Right ventricle myocardium superior (tissue), 1 donor: ENCODE measurements around the gene PHB1. TPM values are rescaled to one million over a fixed set of nuclear protein-coding genes. Genes with fewer than 3 reads are reported as not detected.

ENCODE experiments used
- ATAC-seq: fragments of 200-7000 bp; cut with Tn5 transposase; one replicate; pipeline ENCODE4 v1.9.1; 2020; ENCODE audit warnings: mild to moderate bottlenecking; ENCODE audit not compliant: poor library complexity
- DNase-seq: peaks from one replicate; pipeline ENCODE4 v3.0.0-alpha.2; 2020
- intact Hi-C: fragments of 100-400 bp; cut with DNase I; formaldehyde crosslinking; loops from one replicate; pipeline ENCODE4 v1.11.2; 2022
- long read RNA-seq: library from polyadenylated mRNA; unstranded; transcript quantifications from one replicate; pipeline ENCODE4 v2.0.0, GENCODE V29; 2021
- total RNA-seq: library from RNA; stranded (reverse); fragmentation: NEBNext Ultra II Directional; extraction: Animal tissue kit (Norgen Biotek cat#: 25700); gene quantifications from one replicate; pipeline ENCODE4 v1.2.1, GENCODE V29; 2021
- donor health status: DM: no; HTN: yes; CAD: no; lungs with severe emphysema.

PHB1 gene
- total RNA-seq = 236 TPM
- long read RNA-seq, transcript PHB-211 (2 exons, 852 nt) = minor isoform, 7 of 266 reads
- long read RNA-seq, transcript PHB-215 (7 exons, 1,908 nt) = minor isoform, 5 of 266 reads
- long read RNA-seq, transcript PHB-214 (8 exons, 1,952 nt) = minor isoform, 6 of 266 reads
- long read RNA-seq, transcript PHB-201 (7 exons, 1,832 nt) = major isoform, 228 of 266 reads
- long read RNA-seq, partial matches to known transcripts = 8 of 266 reads
- long read RNA-seq, other reads (novel, unspliced or antisense) = 12 of 266 reads

- intact Hi-C loops = no loop called here
- peak; percentile 100 for ATAC-seq
- DNase-seq = peak; percentile 97
Observed at GRCh38 chr17:49414622-49415350, at the start of gene PHB1. Gene PHB1 (minus strand): TSS chr17:49414882. CDS start chr17:49413264, 1,618 bp downstream.

DNA sequence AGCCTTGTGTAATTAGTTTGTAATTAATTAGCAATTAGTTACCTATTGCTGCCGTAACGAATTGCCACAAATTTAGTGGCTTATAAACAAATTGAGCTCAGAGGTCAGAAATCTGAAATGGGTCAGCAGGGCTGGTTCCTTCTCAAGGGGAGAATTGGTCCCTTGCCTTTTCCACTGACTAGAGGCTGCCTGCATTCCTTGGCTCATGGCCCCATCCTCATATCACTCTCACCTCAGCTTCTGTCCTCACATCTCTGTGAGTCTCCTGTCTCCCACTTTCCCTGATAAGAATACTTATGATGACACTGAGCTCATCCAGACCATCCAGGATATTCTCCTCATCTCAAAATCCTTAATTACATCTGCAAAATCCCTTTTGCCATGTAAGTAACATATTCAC, 49.4 kb upstream of the PHB1 start:
- no peak for ATAC-seq
- no peak for DNase-seq
- intact Hi-C loops = no loop called here

DNA sequence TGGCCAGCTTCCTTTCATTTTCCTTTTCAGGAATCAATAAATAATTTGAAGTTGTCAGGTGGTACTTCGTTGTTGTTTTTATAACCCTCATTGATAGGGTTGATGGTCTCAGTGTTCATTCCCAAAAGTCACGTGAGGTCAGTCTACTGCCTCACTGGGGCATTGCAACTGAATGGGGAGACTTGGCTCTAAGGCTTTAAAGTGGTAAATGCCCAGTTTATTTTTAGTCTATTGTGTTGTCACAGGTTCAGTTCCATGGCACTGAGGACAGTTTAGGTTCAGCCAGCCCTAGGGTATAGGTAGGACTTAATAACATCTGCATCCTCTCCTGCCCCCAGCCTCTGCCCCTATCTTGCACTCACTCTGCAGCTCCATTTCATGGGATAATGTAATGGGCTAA, 46.9 kb upstream of the PHB1 start:
- DNase-seq (no peak), ATAC-seq (no peak)
- intact Hi-C loops = no loop called here

DNA sequence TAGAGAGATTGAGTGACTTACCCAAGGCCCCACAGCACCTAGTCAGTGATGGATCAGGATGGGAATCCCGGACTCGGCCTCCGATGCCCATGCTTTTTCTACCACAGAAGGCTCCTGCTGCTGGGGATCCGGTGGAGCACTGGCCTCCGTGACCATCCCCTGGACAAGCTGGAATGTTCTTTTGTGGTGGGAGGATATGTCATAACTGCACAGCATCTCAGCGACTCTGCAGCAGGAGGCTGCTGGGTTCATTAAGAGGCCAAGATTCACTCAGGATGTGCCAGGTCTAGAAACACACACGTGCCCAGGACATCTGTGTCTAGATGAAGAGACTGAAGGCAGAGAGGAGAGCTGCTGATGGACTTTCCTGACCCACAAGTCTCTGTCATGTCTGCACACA, 45.7 kb upstream of the PHB1 start:
- ATAC-seq (no peak), DNase-seq (no peak)
- intact Hi-C loops = no loop called here

DNA sequence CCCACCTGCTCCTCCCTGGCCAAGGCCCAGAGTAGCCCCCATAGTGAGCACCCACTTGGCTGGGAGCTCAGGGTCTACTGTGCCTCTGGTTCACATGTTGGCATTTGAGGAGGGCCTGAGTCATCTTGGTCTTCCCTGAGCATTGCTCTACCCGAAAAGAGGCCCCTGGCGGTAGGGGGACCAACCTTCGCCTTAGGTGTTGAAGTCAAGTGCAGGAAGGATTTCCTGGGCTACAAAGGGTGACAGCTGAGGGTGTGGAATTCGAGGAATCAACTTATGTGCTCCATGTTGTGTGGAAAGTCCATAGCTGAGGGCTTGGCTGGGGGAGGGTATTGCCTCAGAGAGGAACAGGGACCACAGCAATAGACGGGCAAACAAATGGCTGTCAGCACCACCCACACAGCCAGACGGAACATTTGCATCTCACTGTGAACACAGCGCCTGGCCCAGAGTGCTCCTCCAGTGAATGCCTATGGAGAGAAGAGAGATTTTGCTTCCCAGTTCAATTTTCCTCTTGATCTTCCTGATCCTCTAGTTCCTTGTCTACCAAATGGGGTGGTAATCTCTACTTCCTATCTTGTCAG, 44.8 kb upstream of the PHB1 start:
- intact Hi-C loops = no loop called here
- DNase-seq (no peak), ATAC-seq (no peak)

DNA sequence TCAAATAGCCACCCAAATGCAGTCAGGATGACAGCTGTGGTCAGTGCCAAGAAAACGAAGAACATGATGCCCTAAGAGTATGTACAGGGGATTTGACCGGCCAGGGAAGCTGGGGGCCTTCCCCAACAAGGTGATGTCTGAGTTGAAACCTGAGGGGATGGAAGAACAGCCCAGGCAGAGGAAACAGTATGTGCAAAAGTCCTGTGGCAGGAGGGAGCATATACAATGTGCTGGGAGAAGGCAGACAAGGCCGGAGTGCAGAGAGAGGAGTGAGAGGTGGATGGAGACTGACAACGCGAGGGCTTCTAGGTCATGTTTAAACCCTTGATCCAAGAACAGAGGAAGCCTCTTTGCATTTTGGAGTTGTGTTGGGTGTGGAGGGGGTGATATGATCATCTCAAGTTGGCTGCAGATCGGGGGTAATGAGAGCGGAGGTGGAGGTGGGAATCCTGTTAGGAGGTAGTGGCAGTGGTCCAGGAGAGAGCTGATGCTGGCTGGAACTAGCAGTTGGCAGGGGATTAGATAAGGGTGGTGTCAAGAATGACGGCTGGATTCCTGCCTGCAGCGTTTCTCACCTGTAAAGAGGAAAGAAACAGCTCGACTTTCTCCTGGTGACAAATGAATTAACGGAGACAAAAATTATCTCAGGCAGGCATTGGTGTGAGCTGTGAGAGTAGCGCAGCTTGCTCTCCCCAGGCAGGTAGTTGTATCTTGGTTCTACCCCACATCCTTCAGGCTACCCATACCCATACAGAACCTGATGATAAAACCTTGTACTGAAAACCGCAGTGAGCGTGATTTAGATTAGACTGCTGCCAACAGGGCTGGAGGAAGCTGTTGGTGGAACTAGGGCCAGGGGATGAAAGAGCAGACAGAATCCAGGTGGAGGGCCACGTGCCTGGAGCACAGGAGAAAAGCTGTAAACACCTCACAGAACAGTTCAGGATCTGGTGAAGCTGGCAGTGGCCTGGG, 43.2 kb upstream of the PHB1 start:
- intact Hi-C loops = no loop called here
- DNase-seq (no peak), ATAC-seq (no peak)

GRCh38 chr17:49456183-49456965, 41.7 kb upstream of the PHB1 start:
- intact Hi-C loops = no loop called here
- ATAC-seq (no peak), DNase-seq (no peak)

GRCh38 chr17:49455272-49455861, 40.7 kb upstream of the PHB1 start:
- ATAC-seq (no peak), DNase-seq (no peak)
- intact Hi-C loops = no loop called here

DNA sequence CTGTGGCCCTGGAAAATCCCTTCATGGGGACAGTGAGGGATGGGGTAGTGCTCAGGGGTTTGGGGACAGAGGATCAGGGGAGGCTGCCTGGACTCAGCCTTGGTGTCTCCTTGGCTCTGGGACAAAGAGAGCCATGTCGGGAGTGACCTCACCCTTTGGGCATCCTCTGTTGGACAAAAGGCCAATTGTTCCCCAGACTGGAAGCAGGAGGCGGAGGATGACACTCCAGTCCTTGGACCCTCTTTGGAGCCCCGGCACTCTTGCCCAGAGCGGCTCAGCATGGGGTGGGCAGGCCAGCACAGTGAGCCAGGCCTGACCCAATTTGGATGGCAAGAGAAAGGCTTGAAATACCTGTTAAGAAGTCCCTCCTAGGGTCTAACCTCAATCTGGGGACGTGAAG, 39.4 kb upstream of the PHB1 start:
- intact Hi-C loops = no loop called here
- ATAC-seq (no peak), DNase-seq (no peak)

DNA sequence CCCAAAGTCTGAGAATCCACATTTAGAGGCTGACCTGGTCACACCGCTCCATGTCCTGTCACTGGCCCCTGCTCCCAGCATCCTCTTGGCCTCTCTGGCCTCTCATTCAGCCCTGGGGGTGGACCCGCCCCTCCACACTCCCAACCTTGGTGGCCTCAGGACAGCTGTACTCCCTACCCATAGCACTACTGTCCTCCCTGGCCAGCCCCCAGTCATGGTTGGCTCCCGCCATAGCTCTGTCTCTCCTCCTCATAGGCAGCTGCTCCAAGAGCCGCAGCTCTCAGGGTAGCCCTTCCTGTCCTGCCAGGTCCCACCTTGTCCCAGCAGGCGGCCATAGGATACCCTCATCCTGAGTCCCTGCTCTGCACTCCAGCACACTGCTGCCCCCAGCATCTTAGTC, 38.0 kb upstream of the PHB1 start:
- intact Hi-C loops = no loop called here
- no peak for ATAC-seq

GRCh38 chr17:49452201-49452600, 37.5 kb upstream of the PHB1 start:
- DNase-seq = no peak
- intact Hi-C loops = no loop called here
- no peak for ATAC-seq

More for the DNA sequence above, 38.0 kb upstream of the PHB1 start:
- DNase-seq = no peak

DNA sequence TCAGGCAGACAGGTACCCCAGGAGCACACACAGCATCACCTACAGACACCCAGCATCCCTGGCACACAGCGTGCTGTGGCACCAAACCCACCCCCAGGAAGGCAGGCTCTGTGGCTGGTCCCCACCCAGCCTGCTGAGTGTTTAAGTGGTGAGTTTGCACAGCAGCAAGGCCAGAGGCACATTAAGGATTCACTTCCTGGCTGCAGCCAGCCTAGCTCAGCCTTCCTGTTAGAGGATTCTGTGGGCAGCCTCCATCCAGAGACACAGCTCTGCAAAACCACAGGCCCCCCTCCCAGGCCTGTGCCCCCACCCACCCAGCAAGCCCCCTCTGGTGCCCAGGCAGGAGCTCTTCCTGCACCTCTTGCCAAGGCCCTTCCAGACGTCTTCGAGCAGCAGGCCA, 36.1 kb upstream of the PHB1 start:
- no peak for ATAC-seq
- intact Hi-C loops = no loop called here

DNA sequence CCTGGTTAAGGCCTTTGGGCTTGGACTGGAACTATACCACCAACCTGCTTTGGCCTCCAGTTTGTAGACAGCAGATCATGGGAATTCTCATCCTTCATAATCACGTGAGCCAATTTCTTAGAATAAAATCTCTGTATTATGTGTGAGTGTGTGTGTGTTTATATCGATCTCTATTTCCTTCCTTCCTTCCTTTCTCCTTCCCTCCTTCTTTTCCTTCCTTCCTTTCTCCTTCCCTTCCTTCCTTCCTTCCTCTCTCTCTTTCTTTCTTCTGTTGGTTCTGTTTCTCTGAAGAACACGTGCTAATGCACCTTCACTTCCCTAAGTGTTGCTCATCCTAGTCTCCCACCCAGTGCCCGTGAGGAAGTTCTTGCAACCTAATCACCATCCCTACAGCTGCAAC, 35.5 kb upstream of the PHB1 start:
- DNase-seq (no peak), ATAC-seq (no peak)
- intact Hi-C loops = no loop called here

More for the DNA sequence above, 36.1 kb upstream of the PHB1 start:
- no peak for DNase-seq

DNA sequence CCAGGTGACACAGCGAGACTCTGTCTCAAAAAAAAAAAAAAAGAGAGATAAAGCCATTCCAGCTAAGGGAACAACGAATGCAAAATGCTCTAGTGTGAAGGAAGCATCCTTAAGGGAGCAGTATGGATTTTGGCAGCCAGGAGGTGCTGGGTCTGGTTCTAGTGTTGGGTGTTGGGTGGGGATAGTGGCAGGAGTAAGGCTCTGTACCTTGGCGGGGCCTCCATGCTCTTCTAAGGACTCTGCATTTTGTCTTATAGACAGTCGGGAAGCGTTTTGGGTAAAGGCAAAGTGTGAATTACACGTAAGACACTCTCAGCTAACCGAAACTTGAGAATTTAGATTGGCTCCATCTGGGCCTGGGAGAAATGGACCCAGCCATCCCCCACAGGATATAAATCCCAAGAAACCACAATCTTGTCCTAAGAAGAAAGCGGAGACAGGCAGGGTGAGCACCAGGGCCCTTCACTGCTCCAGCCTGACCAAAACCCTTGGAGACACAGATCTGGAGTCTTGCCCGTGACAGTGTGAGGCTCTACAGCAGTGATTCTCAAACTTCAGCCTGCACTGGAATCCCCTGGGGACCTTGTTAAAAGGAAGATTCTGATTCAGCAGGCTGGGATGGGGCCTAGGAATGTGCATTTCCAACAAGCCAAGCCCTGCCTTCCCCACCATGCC, 33.1 kb upstream of the PHB1 start:
- no peak for DNase-seq
- intact Hi-C loops = no loop called here
- peak; percentile 48 for ATAC-seq

DNA sequence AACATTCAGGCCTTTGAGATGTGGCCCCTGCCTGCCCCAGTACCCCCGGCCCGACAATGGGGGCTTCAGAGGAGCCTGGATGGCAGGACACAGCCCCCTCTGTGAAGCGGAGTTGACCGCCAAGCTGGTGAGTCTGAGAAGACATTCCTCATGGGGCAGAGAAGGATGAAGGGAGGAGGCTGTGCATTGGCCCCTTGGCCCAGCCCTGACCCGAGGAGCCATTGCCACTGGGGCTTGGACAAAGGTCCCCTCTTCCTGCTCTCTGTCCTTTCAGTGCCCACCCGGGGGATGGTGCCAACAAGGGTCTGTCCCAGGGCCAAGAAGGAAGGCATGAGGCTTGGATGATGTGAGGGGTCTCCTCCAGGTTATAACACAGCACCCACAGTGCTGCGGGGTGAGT, 30.9 kb upstream of the PHB1 start:
- DNase-seq (no peak), ATAC-seq (no peak)
- intact Hi-C loops = no loop called here

GRCh38 chr17:49444384-49444783, 29.7 kb upstream of the PHB1 start:
- intact Hi-C loops = no loop called here
- ATAC-seq (no peak), DNase-seq (no peak)

DNA sequence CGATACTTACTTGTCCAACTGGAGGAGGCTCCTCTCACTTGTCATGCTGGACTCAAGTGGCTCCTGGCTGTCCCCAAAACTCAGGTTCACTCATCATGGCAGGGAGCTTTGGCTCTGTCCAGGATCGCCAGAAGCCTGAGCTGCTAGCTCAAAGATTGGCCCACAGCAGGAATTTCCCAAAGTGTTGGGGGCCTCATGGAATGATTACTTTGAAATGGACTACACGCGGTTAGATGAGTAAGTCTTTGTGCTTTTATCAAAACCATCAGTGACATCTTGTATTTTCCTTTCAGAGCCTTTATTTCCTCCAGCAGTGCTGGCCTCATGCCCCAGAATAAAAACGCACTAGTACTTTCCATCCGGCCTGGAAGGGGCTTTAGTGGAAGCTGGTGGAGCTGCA, 29.2 kb upstream of the PHB1 start:
- no peak for DNase-seq

More for the DNA sequence above, 29.2 kb upstream of the PHB1 start:
- intact Hi-C loops = no loop called here
- ATAC-seq = no peak
